HEK293 (cell line): ENCODE results near the gene TMEM267.

Source experiments
- EGR2 ChIP-seq: fragments of 450-650 bp; formaldehyde crosslinking; IDR thresholded peaks from 2 replicates; pipeline ENCODE4 v1.5.1; 2016; ENCODE audit warnings: low read depth, missing biosample characterization, missing genetic modification characterization
- GFI1B ChIP-seq: fragments of 450-650 bp; formaldehyde crosslinking; IDR thresholded peaks from 2 replicates; pipeline ENCODE4 v1.5.1; 2016; ENCODE audit warnings: missing biosample characterization, missing genetic modification characterization
- GLIS1 ChIP-seq: fragments of 450-650 bp; formaldehyde crosslinking; IDR thresholded peaks from 2 replicates; pipeline ENCODE4 v1.5.1; 2016; ENCODE audit warnings: missing biosample characterization, missing genetic modification characterization
- MYNN ChIP-seq: fragments of 450-650 bp; formaldehyde crosslinking; IDR thresholded peaks from 2 replicates; pipeline ENCODE4 v1.5.1; 2016; ENCODE audit warnings: missing biosample characterization, missing genetic modification characterization, borderline replicate concordance
- OSR2 ChIP-seq: fragments of 450-650 bp; formaldehyde crosslinking; IDR thresholded peaks from 2 replicates; pipeline ENCODE4 v1.5.1; 2016; ENCODE audit warnings: missing biosample characterization, missing genetic modification characterization
- SCRT1 ChIP-seq: fragments of 450-650 bp; formaldehyde crosslinking; IDR thresholded peaks from 2 replicates; pipeline ENCODE4 v1.5.1; 2016; ENCODE audit warnings: missing biosample characterization, missing genetic modification characterization, borderline replicate concordance
- SETDB1 ChIP-seq: IDR thresholded peaks from one replicate; pipeline ENCODE4 v1.6.1; 2017; ENCODE audit warnings: mild to moderate bottlenecking, low read length, moderate library complexity, mixed read lengths; ENCODE audit not compliant: insufficient read length
- ZBTB1 ChIP-seq: fragments of 450-650 bp; formaldehyde crosslinking; IDR thresholded peaks from 2 replicates; pipeline ENCODE4 v1.5.1; 2016; ENCODE audit warnings: missing biosample characterization, missing genetic modification characterization
- ZBTB8A ChIP-seq: fragments of 450-650 bp; formaldehyde crosslinking; IDR thresholded peaks from 2 replicates; pipeline ENCODE4 v1.5.1; 2016; ENCODE audit warnings: missing biosample characterization, missing genetic modification characterization
- ZEB2 ChIP-seq: fragments of 450-650 bp; formaldehyde crosslinking; IDR thresholded peaks from 2 replicates; pipeline ENCODE4 v1.5.1; 2016; ENCODE audit warnings: missing biosample characterization, missing genetic modification characterization
- ZNF19 ChIP-seq: fragments of 450-650 bp; formaldehyde crosslinking; IDR thresholded peaks from 2 replicates; pipeline ENCODE4; 2016; ENCODE audit warnings: missing biosample characterization, missing genetic modification characterization, low read depth
- ZNF274 ChIP-seq, 2 experiments: fragments of 200-500 bp in 1 of 2; fragments of 450-650 bp in 1 of 2; sonication (Bioruptor generic) in 1 of 2; formaldehyde crosslinking in 1 of 2; IDR thresholded peaks; 2 replicates each; pipeline versions ENCODE4 v1.5.1 to v1.6.1; 2014 to 2016; ENCODE audit warnings: borderline replicate concordance in 1 of 2, inconsistent platforms in 1 of 2, low read length in 1 of 2, missing biosample characterization in 1 of 2, missing genetic modification characterization in 1 of 2
- ZNF292 ChIP-seq: fragments of 450-650 bp; formaldehyde crosslinking; IDR thresholded peaks from 2 replicates; pipeline ENCODE4 v1.5.1; 2016; ENCODE audit warnings: low read depth, missing biosample characterization, missing genetic modification characterization, borderline replicate concordance
- ZNF324 ChIP-seq: fragments of 450-650 bp; formaldehyde crosslinking; IDR thresholded peaks from 2 replicates; pipeline ENCODE4 v1.5.1; 2016; ENCODE audit warnings: missing biosample characterization, missing genetic modification characterization
- ZNF354C ChIP-seq: fragments of 450-650 bp; formaldehyde crosslinking; IDR thresholded peaks from 2 replicates; pipeline ENCODE4 v1.5.1; 2016; ENCODE audit warnings: missing biosample characterization, missing genetic modification characterization, low read depth, borderline replicate concordance
- ZNF473 ChIP-seq: fragments of 450-650 bp; formaldehyde crosslinking; IDR thresholded peaks from 2 replicates; pipeline ENCODE4 v1.5.1; 2017; ENCODE audit warnings: missing biosample characterization, missing genetic modification characterization
- ZNF558 ChIP-seq: fragments of 450-650 bp; formaldehyde crosslinking; IDR thresholded peaks from 2 replicates; pipeline ENCODE4 v1.5.1; 2016; ENCODE audit warnings: missing biosample characterization, missing genetic modification characterization
- ZNF621 ChIP-seq: fragments of 450-650 bp; formaldehyde crosslinking; IDR thresholded peaks from 2 replicates; pipeline ENCODE4 v1.5.1; 2017; ENCODE audit warnings: missing biosample characterization, missing genetic modification characterization
- ZNF670 ChIP-seq: fragments of 450-650 bp; formaldehyde crosslinking; IDR thresholded peaks from 2 replicates; pipeline ENCODE4 v1.5.1; 2016; ENCODE audit warnings: missing biosample characterization, missing genetic modification characterization, low read depth
- ZNF777 ChIP-seq: fragments of 450-650 bp; formaldehyde crosslinking; IDR thresholded peaks from 2 replicates; pipeline ENCODE4 v1.5.1; 2017; ENCODE audit warnings: missing biosample characterization, missing genetic modification characterization, borderline replicate concordance
- ZNF837 ChIP-seq: fragments of 450-650 bp; formaldehyde crosslinking; IDR thresholded peaks from 2 replicates; pipeline ENCODE4 v1.5.1; 2016; ENCODE audit warnings: missing biosample characterization, missing genetic modification characterization
- TF ChIP-seq, protein P1 (sequence below): fragments of 450-650 bp; formaldehyde crosslinking; IDR thresholded peaks from 2 replicates; pipeline ENCODE4 v1.5.1; 2017; ENCODE audit warnings: missing biosample characterization, missing genetic modification characterization
- TF ChIP-seq, protein P2 (sequence below): fragments of 450-650 bp; formaldehyde crosslinking; IDR thresholded peaks from 2 replicates; pipeline ENCODE4 v1.5.1; 2016; ENCODE audit warnings: missing biosample characterization, missing genetic modification characterization
- TF ChIP-seq, protein P3 (sequence below): fragments of 450-650 bp; formaldehyde crosslinking; IDR thresholded peaks from 2 replicates; pipeline ENCODE4 v1.5.0; 2017; ENCODE audit warnings: missing biosample characterization, missing genetic modification characterization, borderline replicate concordance
- TF ChIP-seq, protein P4 (sequence below): fragments of 450-650 bp; formaldehyde crosslinking; IDR thresholded peaks from 2 replicates; pipeline ENCODE4 v1.5.1; 2016; ENCODE audit warnings: missing biosample characterization, missing genetic modification characterization
- TF ChIP-seq, protein P5 (sequence below): fragments of 450-650 bp; formaldehyde crosslinking; IDR thresholded peaks from 2 replicates; pipeline ENCODE4 v1.5.1; 2017; ENCODE audit warnings: missing biosample characterization, missing genetic modification characterization
- TF ChIP-seq, protein P6 (sequence below): fragments of 450-650 bp; formaldehyde crosslinking; conservative IDR thresholded peaks from 2 replicates; pipeline ENCODE4 v1.5.1; 2016; ENCODE audit warnings: low read depth, missing biosample characterization, missing genetic modification characterization

The TMEM267 gene

DNA sequence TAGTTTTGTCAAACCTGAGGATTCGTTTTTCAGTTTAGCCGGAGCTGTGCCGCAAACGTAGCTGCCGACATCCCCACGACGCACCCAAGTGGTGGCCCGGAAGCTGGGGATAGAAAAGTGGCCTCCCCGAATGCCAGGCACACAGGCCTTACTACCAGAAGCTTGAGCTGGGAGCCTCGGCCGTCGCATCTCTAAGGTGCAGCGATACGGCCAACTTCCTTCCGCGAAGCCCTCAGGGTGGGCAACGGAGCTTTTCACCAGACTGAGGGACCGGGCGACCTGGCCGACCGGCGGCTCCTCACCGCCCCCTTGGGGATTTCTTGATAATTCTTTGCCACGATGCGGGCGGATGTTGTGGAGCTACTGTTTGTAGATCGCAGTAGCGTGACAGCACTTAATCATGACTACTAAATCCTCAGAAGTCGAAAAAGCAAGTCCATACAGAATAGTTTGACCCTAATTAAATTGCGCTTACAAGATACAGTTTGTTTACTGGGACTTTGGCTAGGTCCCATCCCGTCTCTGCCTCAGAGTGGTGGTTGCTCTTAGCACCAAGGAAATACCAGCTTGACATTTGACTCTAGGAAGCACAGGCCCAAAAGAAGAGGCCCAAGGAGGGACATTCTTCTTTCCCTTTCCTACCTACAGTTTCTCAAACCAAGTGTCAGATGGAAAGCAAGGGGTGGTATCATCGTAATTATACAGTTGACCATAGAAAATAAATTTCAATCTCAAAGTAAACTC is 613 bp upstream of the TMEM267 start (continued):
- TF ChIP-seq ZNF558 (tag by site-specific recombination) (0 out of 2 replicates have a peak, but pooled peaks have one; percentile 34), GLIS1 (no peak; the same call in 1 of the 2 replicates), EGR2 (tag by site-specific recombination) (no peak), ZNF354C (tag by site-specific recombination) (no peak), ZNF19 (tag by site-specific recombination) (no peak), ZNF274 (IDR thresholded peaks at IDR 0.05; ENCODE audit: low read length) (no peak), ZNF274 (tag by site-specific recombination; IDR thresholded peaks at IDR 0.05; ENCODE audit: borderline replicate concordance) (no peak), ZNF324 (tag by site-specific recombination) (peak; percentile 62), ZNF292 (no peak), GFI1B (0 out of 2 replicates have a peak, but pooled peaks have one; percentile 1), OSR2 (tag by site-specific recombination) (peak; percentile 100), ZNF670 (tag by site-specific recombination) (no peak), SETDB1 (no peak), MYNN (tag by site-specific recombination) (no peak), ZEB2 (tag by site-specific recombination) (peak; percentile 83), ZBTB1 (tag by site-specific recombination) (no peak), ZNF777 (tag by site-specific recombination) (0 out of 2 replicates have a peak, but pooled peaks have one; percentile 36), ZBTB8A (tag by site-specific recombination) (no peak), ZNF473 (tag by site-specific recombination) (no peak), ZNF621 (tag by site-specific recombination) (no peak), ZNF837 (tag by site-specific recombination) (no peak), SCRT1 (no peak)
- TF ChIP-seq, protein P1, sequence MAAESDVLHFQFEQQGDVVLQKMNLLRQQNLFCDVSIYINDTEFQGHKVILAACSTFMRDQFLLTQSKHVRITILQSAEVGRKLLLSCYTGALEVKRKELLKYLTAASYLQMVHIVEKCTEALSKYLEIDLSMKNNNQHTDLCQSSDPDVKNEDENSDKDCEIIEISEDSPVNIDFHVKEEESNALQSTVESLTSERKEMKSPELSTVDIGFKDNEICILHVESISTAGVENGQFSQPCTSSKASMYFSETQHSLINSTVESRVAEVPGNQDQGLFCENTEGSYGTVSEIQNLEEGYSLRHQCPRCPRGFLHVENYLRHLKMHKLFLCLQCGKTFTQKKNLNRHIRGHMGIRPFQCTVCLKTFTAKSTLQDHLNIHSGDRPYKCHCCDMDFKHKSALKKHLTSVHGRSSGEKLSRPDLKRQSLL (tag by site-specific recombination): peak; percentile 47; the same call in 1 of the 2 replicates
- TF ChIP-seq, protein P2, sequence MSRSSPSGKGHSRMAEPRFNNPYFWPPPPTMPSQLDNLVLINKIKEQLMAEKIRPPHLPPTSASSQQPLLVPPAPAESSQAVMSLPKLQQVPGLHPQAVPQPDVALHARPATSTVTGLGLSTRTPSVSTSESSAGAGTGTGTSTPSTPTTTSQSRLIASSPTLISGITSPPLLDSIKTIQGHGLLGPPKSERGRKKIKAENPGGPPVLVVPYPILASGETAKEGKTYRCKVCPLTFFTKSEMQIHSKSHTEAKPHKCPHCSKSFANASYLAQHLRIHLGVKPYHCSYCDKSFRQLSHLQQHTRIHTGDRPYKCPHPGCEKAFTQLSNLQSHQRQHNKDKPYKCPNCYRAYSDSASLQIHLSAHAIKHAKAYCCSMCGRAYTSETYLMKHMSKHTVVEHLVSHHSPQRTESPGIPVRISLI (tag by site-specific recombination): no peak
- TF ChIP-seq, protein P3, sequence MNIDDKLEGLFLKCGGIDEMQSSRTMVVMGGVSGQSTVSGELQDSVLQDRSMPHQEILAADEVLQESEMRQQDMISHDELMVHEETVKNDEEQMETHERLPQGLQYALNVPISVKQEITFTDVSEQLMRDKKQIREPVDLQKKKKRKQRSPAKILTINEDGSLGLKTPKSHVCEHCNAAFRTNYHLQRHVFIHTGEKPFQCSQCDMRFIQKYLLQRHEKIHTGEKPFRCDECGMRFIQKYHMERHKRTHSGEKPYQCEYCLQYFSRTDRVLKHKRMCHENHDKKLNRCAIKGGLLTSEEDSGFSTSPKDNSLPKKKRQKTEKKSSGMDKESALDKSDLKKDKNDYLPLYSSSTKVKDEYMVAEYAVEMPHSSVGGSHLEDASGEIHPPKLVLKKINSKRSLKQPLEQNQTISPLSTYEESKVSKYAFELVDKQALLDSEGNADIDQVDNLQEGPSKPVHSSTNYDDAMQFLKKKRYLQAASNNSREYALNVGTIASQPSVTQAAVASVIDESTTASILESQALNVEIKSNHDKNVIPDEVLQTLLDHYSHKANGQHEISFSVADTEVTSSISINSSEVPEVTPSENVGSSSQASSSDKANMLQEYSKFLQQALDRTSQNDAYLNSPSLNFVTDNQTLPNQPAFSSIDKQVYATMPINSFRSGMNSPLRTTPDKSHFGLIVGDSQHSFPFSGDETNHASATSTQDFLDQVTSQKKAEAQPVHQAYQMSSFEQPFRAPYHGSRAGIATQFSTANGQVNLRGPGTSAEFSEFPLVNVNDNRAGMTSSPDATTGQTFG (tag by site-specific recombination): no peak
- TF ChIP-seq, protein P4, sequence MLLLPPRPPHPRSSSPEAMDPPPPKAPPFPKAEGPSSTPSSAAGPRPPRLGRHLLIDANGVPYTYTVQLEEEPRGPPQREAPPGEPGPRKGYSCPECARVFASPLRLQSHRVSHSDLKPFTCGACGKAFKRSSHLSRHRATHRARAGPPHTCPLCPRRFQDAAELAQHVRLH (tag by site-specific recombination): peak; percentile 85; the same call in 1 of the 2 replicates
- TF ChIP-seq, protein P5, sequence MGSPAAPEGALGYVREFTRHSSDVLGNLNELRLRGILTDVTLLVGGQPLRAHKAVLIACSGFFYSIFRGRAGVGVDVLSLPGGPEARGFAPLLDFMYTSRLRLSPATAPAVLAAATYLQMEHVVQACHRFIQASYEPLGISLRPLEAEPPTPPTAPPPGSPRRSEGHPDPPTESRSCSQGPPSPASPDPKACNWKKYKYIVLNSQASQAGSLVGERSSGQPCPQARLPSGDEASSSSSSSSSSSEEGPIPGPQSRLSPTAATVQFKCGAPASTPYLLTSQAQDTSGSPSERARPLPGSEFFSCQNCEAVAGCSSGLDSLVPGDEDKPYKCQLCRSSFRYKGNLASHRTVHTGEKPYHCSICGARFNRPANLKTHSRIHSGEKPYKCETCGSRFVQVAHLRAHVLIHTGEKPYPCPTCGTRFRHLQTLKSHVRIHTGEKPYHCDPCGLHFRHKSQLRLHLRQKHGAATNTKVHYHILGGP (tag by site-specific recombination): no peak
- TF ChIP-seq, protein P6, sequence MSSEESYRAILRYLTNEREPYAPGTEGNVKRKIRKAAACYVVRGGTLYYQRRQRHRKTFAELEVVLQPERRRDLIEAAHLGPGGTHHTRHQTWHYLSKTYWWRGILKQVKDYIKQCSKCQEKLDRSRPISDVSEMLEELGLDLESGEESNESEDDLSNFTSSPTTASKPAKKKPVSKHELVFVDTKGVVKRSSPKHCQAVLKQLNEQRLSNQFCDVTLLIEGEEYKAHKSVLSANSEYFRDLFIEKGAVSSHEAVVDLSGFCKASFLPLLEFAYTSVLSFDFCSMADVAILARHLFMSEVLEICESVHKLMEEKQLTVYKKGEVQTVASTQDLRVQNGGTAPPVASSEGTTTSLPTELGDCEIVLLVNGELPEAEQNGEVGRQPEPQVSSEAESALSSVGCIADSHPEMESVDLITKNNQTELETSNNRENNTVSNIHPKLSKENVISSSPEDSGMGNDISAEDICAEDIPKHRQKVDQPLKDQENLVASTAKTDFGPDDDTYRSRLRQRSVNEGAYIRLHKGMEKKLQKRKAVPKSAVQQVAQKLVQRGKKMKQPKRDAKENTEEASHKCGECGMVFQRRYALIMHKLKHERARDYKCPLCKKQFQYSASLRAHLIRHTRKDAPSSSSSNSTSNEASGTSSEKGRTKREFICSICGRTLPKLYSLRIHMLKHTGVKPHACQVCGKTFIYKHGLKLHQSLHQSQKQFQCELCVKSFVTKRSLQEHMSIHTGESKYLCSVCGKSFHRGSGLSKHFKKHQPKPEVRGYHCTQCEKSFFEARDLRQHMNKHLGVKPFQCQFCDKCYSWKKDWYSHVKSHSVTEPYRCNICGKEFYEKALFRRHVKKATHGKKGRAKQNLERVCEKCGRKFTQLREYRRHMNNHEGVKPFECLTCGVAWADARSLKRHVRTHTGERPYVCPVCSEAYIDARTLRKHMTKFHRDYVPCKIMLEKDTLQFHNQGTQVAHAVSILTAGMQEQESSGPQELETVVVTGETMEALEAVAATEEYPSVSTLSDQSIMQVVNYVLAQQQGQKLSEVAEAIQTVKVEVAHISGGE (tag by site-specific recombination): peak; percentile 83
